ENCODE measurements around the gene KDM2B. TPM values are rescaled to one million over a fixed set of nuclear protein-coding genes. Genes with fewer than 3 reads are reported as not detected.

Gene KDM2B
- total and polyA plus RNA-seq, 2 experiments from 2014 or later, result 59.4 to 161 TPM

- TF ChIP-seq, protein P1, sequence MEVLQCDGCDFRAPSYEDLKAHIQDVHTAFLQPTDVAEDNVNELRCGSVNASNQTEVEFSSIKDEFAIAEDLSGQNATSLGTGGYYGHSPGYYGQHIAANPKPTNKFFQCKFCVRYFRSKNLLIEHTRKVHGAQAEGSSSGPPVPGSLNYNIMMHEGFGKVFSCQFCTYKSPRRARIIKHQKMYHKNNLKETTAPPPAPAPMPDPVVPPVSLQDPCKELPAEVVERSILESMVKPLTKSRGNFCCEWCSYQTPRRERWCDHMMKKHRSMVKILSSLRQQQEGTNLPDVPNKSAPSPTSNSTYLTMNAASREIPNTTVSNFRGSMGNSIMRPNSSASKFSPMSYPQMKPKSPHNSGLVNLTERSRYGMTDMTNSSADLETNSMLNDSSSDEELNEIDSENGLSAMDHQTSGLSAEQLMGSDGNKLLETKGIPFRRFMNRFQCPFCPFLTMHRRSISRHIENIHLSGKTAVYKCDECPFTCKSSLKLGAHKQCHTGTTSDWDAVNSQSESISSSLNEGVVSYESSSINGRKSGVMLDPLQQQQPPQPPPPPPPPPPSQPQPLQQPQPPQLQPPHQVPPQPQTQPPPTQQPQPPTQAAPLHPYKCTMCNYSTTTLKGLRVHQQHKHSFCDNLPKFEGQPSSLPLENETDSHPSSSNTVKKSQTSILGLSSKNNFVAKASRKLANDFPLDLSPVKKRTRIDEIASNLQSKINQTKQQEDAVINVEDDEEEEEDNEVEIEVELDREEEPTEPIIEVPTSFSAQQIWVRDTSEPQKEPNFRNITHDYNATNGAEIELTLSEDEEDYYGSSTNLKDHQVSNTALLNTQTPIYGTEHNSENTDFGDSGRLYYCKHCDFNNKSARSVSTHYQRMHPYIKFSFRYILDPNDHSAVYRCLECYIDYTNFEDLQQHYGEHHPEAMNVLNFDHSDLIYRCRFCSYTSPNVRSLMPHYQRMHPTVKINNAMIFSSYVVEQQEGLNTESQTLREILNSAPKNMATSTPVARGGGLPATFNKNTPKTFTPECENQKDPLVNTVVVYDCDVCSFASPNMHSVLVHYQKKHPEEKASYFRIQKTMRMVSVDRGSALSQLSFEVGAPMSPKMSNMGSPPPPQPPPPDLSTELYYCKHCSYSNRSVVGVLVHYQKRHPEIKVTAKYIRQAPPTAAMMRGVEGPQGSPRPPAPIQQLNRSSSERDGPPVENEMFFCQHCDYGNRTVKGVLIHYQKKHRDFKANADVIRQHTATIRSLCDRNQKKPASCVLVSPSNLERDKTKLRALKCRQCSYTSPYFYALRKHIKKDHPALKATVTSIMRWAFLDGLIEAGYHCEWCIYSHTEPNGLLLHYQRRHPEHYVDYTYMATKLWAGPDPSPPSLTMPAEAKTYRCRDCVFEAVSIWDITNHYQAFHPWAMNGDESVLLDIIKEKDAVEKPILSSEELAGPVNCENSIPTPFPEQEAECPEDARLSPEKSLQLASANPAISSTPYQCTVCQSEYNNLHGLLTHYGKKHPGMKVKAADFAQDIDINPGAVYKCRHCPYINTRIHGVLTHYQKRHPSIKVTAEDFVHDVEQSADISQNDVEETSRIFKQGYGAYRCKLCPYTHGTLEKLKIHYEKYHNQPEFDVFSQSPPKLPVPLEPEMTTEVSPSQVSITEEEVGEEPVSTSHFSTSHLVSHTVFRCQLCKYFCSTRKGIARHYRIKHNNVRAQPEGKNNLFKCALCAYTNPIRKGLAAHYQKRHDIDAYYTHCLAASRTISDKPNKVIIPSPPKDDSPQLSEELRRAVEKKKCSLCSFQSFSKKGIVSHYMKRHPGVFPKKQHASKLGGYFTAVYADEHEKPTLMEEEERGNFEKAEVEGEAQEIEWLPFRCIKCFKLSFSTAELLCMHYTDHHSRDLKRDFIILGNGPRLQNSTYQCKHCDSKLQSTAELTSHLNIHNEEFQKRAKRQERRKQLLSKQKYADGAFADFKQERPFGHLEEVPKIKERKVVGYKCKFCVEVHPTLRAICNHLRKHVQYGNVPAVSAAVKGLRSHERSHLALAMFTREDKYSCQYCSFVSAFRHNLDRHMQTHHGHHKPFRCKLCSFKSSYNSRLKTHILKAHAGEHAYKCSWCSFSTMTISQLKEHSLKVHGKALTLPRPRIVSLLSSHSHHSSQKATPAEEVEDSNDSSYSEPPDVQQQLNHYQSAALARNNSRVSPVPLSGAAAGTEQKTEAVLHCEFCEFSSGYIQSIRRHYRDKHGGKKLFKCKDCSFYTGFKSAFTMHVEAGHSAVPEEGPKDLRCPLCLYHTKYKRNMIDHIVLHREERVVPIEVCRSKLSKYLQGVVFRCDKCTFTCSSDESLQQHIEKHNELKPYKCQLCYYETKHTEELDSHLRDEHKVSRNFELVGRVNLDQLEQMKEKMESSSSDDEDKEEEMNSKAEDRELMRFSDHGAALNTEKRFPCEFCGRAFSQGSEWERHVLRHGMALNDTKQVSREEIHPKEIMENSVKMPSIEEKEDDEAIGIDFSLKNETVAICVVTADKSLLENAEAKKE (CRISPR knock-in tag; IDR thresholded peaks at IDR 0.05), result no peak
Measured at GRCh38 chr12:121608301-121608700, 27.5 kb upstream of the KDM2B start (continued).

- H3K36me3 Mint-ChIP-seq (ENCODE audit: low read depth), result 0 out of 3 replicates have a peak, but pooled peaks cover 2% of the 10 kb centered on the region
- DNase-seq (ENCODE audit: low spot score), result no peak
Measured at GRCh38 chr12:121603581-121603980, 22.8 kb upstream of the KDM2B start.

More at GRCh38 chr12:121603581-121603980, 22.8 kb upstream of the KDM2B start:
- ATAC-seq, result no peak
- no peaks in the 10 kb centered on the region for H3K4me1 Mint-ChIP-seq
- H3K4me2 ChIP-seq, result no peak overlapping the region
- H3K4me3 Mint-ChIP-seq, result no peak overlapping the region
- H3K4me1 ChIP-seq (ENCODE audit: insufficient read depth), result no peaks in the 10 kb centered on the region
- no peaks in the 10 kb centered on the region for H3K9me2 ChIP-seq (ENCODE audit: insufficient read depth)
- H3K9me3 Mint-ChIP-seq, result peaks cover 4% of the 10 kb centered on the region; the same call in 2 of the 3 replicates
- H3K27ac Mint-ChIP-seq, result no peak overlapping the region
- TF ChIP-seq ZNF114 (CRISPR knock-in tag; IDR thresholded peaks at IDR 0.05), result no peak
- TF ChIP-seq, protein P2, sequence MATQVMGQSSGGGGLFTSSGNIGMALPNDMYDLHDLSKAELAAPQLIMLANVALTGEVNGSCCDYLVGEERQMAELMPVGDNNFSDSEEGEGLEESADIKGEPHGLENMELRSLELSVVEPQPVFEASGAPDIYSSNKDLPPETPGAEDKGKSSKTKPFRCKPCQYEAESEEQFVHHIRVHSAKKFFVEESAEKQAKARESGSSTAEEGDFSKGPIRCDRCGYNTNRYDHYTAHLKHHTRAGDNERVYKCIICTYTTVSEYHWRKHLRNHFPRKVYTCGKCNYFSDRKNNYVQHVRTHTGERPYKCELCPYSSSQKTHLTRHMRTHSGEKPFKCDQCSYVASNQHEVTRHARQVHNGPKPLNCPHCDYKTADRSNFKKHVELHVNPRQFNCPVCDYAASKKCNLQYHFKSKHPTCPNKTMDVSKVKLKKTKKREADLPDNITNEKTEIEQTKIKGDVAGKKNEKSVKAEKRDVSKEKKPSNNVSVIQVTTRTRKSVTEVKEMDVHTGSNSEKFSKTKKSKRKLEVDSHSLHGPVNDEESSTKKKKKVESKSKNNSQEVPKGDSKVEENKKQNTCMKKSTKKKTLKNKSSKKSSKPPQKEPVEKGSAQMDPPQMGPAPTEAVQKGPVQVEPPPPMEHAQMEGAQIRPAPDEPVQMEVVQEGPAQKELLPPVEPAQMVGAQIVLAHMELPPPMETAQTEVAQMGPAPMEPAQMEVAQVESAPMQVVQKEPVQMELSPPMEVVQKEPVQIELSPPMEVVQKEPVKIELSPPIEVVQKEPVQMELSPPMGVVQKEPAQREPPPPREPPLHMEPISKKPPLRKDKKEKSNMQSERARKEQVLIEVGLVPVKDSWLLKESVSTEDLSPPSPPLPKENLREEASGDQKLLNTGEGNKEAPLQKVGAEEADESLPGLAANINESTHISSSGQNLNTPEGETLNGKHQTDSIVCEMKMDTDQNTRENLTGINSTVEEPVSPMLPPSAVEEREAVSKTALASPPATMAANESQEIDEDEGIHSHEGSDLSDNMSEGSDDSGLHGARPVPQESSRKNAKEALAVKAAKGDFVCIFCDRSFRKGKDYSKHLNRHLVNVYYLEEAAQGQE (IDR thresholded peaks at IDR 0.05; ENCODE audit: unreplicated experiment), result no peak
- TF ChIP-seq, protein P1 (CRISPR knock-in tag; IDR thresholded peaks at IDR 0.05), result no peak
- no peaks in the 10 kb centered on the region for H3K79me2 ChIP-seq (replicated peaks; ENCODE audit: insufficient read depth)
- H3K27me3 Mint-ChIP-seq (ENCODE audit: insufficient read depth, low read depth, poor library complexity), result peaks cover 1% of the 10 kb centered on the region
- H3K27me3 ChIP-seq (ENCODE audit: insufficient read depth), result no peaks in the 10 kb centered on the region
- no peaks in the 10 kb centered on the region for H4K20me1 ChIP-seq (replicated peaks; ENCODE audit: insufficient read depth)
- H3K36me3 ChIP-seq (ENCODE audit: insufficient read depth), result no peaks in the 10 kb centered on the region
- no peak overlapping the region for H3K27ac ChIP-seq (ENCODE audit: low read depth)
- H3K4me3 ChIP-seq, result no peak overlapping the region
- H3F3A ChIP-seq (replicated peaks; ENCODE audit: low read depth), result no peaks in the 10 kb centered on the region; the same call in 1 of the 2 replicates
- H2AFZ ChIP-seq, result no peak overlapping the region

Measured in GM23338 (cell line).